SJSA1 (cell line): ENCODE results near the gene UBXN1. TPM values are rescaled to one million over a fixed set of nuclear protein-coding genes. Genes with fewer than 3 reads are reported as not detected.

Source experiments
- DNase-seq, 2 experiments: peaks; one replicate each; pipeline ENCODE4 v3.0.0-alpha.2; 2015 to 2020; ENCODE audit warnings: low spot score in 2 of 2, low read depth in 1 of 2
- H3K27ac ChIP-seq: fragments of 250-450 bp; sonication (Bioruptor Pico); 2 replicates; pipeline ENCODE4 v1.5.1; 2020; ENCODE audit warnings: mild to moderate bottlenecking, moderate library complexity
- H3K27me3 ChIP-seq: fragments of 250-450 bp; sonication (Bioruptor Pico); replicated peaks from 2 replicates; pipeline ENCODE4 v1.5.1; 2020; ENCODE audit warnings: mild to moderate bottlenecking, moderate library complexity
- H3K36me3 ChIP-seq: fragments of 250-450 bp; sonication (Bioruptor Pico); 2 replicates; pipeline ENCODE4 v1.5.1; 2020; ENCODE audit warnings: mild to moderate bottlenecking
- H3K4me1 ChIP-seq: fragments of 250-450 bp; sonication (Bioruptor Pico); replicated peaks from 2 replicates; pipeline ENCODE4 v1.6.1; 2021; ENCODE audit warnings: mild to moderate bottlenecking
- H3K4me3 ChIP-seq: fragments of 250-450 bp; sonication (Bioruptor Pico); 2 replicates; pipeline ENCODE4 v1.5.1; 2020; ENCODE audit warnings: mild to moderate bottlenecking
- H3K9me3 ChIP-seq: fragments of 250-450 bp; sonication (Bioruptor Pico); replicated peaks from 2 replicates; pipeline ENCODE4 v1.5.1; 2020; ENCODE audit warnings: mild to moderate bottlenecking
- total RNA-seq: library from RNA; depleted of rRNA; stranded (reverse); fragments of >200 nt; shearing (Covaris generic); gene quantifications from 2 replicates; pipeline ENCODE4 v1.2.3, GENCODE V29; 2014

Gene UBXN1
- total RNA-seq, 1 experiment from 2014 or later, result 162 TPM

DNA sequence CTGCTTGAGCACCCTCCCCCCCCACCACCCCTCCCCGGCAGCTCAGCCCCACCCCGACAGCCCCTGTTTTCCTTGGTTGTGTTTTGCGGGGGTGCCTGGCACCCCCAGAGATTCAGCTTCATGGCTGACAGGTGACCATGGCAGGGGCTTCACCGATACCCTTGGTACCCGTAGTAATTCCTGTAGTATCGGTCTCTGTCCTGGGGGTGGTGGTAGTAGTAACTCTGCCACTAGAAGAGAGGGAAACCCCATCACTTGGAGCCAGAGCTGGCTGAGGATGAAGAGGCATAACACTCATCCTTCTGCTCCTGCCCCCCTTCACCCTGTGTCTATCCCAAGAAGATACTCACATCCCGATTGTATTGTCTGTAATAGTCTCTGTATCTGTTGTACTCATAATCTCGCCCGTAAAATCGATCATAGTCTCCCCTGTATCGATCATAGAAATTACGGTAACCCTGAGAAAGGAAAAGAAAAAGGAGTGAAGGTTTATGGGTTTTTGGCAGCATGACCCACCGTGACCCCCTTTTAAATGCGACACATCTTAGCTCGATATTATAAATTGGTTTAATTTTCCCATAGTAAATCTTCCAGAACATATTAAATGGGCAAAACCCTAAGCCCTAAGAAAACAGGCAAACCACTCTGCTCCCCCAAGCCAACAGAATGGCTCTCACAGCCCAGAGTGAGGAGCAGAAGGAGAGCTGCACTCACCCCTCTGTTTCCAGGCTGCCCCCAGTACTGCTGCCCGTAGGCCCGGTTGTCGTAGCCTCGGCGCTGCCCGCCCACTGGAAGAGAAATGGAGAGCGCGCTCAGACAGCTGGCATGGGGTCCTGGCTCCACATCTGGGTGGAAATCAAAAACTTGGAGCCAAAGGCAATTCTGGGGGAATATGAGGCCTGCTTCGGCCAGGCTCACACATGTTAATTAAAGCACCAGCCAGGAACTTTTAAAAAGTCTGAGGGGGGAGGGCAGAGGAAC is 36.6 kb upstream of the UBXN1 start:
- H3K4me1 ChIP-seq, result peaks cover under 1% of the 10 kb centered on the region; the same call in 1 of the 2 replicates
- H3K36me3 ChIP-seq, result peaks cover 95% of the 10 kb centered on the region

DNA sequence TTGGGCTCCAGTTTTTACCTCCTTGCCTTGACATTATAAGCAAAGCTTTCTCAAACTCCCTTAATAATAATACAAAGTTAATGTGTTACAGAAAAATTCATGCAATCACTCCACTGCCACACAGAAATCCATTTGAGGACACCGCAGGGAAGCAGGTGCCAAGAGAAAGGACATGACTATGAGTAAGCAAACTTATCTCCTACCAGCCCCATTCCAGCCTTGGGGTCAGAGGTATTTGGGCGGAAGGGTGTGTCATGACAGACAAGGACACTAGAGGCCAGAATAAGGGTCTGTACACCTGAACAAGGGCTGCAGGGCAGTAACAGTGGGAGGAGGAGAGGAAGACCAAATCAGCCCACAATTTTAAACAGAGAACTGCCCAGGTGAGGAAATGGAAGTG is 34.5 kb upstream of the UBXN1 start:
- no peak for DNase-seq
- H3K27ac ChIP-seq, result no peak overlapping the region
- no peaks in the 10 kb centered on the region for H3K27me3 ChIP-seq
- H3K9me3 ChIP-seq, result no peaks in the 10 kb centered on the region
- peaks cover 93% of the 10 kb centered on the region for H3K36me3 ChIP-seq
- H3K4me1 ChIP-seq, result peaks cover 17% of the 10 kb centered on the region
- no peak overlapping the region for H3K4me3 ChIP-seq

More for the DNA sequence above, 36.6 kb upstream of the UBXN1 start:
- Histone ChIP-seq H3K9me3 (no peaks in the 10 kb centered on the region), H3K4me3 (no peak overlapping the region), H3K27me3 (no peaks in the 10 kb centered on the region), H3K27ac (no peak overlapping the region)
- DNase-seq, result no peak

DNA sequence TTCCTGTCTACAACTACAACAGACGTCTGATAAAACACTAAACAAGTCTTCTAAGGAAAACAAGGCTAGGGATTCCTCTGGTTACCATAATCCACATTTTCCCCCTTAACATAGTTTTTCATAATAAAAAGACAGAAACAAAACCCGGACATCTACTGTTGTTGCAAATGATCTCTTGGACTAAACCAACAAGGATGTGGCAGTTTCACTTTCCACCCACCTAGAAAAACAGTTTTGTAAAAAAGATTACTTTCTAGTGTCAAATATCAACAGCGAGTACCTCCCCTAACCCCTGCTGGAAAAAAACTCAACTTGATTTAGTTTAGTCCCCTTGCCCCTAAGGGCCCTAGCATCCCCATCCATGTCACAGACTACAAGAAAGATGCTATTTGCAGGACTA is 34.0 kb upstream of the UBXN1 start:
- Histone ChIP-seq H3K9me3 (no peaks in the 10 kb centered on the region), H3K27me3 (no peaks in the 10 kb centered on the region), H3K27ac (no peak overlapping the region), H3K36me3 (peaks cover 91% of the 10 kb centered on the region), H3K4me1 (peaks cover 17% of the 10 kb centered on the region), H3K4me3 (no peak overlapping the region)
- DNase-seq, result no peak

DNA sequence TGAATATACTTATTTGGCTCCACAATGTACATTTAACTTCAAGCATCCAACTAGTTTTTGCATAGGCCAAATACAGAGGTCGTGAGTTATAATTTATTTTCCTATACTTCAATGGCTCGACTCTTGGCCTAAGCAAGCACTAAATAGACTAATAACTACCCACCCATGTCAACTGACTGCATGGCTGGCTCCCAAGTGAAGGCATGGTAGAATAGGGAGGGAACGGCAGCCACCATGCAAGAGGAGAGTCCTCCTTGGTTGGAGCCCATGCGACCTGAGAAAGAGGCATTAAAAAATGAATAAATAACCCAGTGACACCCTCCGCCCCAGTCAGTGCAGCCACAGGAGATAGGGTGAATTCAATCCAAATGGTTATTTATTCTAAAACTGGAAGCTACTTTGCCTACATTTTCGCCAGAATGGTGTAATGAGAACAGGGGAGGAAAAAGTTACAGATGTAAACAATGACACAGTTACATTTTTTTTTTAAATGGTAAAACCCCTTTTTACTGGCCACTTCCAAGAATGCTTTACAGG is 33.5 kb upstream of the UBXN1 start:
- no peak for DNase-seq
- no peak overlapping the region for H3K27ac ChIP-seq
- peaks cover 17% of the 10 kb centered on the region for H3K4me1 ChIP-seq
- H3K36me3 ChIP-seq, result peaks cover 91% of the 10 kb centered on the region
- no peaks in the 10 kb centered on the region for H3K9me3 ChIP-seq
- H3K4me3 ChIP-seq, result no peak overlapping the region
- no peaks in the 10 kb centered on the region for H3K27me3 ChIP-seq

DNA sequence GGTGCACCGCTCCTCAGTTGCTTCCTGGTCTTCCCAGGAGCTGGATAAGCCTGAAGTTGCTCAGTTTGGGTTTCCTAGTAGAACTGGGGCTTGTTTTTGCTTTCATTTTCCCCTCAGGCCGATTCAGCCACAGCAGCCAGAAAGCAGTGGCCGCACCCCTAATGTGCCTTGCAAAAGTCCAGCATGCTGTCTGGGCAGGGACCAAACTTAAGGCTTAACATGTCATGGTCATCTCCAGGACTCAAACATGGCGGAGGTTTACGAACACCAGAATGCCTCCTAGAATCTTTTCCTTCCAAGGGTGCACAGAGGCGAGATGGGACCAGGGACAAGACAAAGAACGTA is 31.1 kb upstream of the UBXN1 start:
- Histone ChIP-seq H3K4me1 (peaks cover 30% of the 10 kb centered on the region), H3K27me3 (no peaks in the 10 kb centered on the region), H3K4me3 (peak overlapping the region; percentile 33), H3K36me3 (peaks cover 89% of the 10 kb centered on the region), H3K27ac (peak overlapping the region; percentile 72), H3K9me3 (no peaks in the 10 kb centered on the region)
- DNase-seq, result no peak

DNA sequence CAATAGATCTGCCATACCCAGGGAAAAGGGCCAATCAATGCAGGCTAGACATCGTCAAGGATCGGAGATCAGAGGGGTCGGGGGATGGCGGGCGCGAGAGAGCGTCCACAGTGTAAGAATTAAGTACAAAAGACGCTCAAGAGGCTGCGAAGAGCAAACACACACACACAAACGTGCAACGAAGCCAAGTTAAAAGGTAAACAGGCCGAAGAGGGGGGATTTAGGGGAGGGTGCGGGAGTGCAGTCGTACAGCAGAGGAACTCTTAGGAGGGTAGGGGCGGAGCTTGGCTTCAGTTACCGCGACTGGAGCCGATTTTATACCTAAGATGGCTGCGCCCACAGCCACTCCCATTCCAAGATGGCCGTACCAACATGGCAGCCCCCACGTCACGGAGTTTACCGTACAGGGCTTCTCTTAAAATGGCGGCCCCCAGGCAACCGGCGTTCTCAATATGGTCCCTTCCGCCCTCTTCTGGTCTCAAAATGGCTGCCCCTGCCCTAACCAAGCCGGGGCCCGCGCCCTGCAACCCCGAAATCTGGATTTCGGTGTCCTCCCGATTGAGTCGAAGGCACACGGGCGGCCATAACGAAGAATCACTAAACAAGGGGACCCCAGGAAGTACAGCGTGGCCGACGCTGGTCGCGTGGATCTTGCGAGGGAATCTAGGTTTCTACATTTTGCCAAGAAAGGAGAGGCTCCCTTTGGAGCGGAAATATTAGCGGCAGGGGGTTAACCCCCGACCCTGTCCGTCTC is 30.6 kb upstream of the UBXN1 start:
- H3K9me3 ChIP-seq, result no peaks in the 10 kb centered on the region
- peak overlapping the region; percentile 33 for H3K4me3 ChIP-seq
- H3K4me1 ChIP-seq, result peaks cover 30% of the 10 kb centered on the region
- peaks cover 90% of the 10 kb centered on the region for H3K36me3 ChIP-seq
- no peaks in the 10 kb centered on the region for H3K27me3 ChIP-seq
- DNase-seq, result peak; percentile 95 to 99
- peak overlapping the region; percentile 72 for H3K27ac ChIP-seq

DNA sequence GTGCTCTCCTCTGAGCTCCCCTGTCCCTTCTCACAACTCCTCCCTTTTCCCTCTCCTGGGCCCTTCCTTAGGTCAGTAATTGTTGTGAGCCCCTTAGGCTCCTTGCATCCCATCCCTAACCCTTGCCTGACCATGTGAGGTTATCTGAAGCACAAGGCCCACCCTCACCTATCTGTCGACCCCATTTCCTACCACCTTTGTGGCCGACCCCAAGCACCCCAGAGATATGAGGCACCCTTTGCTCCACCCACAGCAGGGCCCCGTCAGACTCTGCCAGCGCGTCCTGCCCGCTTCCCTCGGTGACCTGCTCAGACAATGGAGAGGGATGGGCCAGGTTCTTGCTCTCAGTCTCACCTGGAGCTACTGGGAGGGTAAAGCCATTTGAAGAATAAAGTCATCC is 29.9 kb upstream of the UBXN1 start:
- DNase-seq, result no peak
- Histone ChIP-seq H3K27me3 (no peaks in the 10 kb centered on the region), H3K27ac (peak overlapping the region; percentile 28), H3K36me3 (peaks cover 88% of the 10 kb centered on the region), H3K9me3 (no peaks in the 10 kb centered on the region), H3K4me1 (peaks cover 30% of the 10 kb centered on the region), H3K4me3 (peak overlapping the region; percentile 33)

DNA sequence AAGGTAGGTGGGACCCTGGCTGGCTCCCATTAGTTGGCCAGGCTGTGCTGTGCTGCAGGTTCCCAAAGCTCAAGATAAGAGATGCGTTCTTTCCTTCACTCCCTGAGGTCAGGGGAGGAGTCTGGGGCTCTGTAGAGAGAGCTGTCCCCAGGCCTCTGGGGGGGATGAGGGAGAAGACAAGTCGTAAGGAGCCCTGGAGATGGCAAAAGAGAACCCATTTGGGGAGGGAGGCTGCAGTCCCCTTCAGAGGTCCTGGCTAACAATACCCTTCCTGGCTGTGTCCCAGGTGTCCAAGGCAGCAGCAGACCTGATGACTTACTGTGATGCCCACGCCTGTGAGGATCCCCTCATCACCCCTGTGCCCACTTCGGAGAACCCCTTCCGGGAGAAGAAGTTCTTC is 29.5 kb upstream of the UBXN1 start:
- DNase-seq, result no peak
- Histone ChIP-seq H3K4me3 (no peak overlapping the region), H3K27me3 (no peaks in the 10 kb centered on the region), H3K36me3 (peaks cover 86% of the 10 kb centered on the region), H3K27ac (no peak overlapping the region), H3K9me3 (no peaks in the 10 kb centered on the region), H3K4me1 (peaks cover 30% of the 10 kb centered on the region)

DNA sequence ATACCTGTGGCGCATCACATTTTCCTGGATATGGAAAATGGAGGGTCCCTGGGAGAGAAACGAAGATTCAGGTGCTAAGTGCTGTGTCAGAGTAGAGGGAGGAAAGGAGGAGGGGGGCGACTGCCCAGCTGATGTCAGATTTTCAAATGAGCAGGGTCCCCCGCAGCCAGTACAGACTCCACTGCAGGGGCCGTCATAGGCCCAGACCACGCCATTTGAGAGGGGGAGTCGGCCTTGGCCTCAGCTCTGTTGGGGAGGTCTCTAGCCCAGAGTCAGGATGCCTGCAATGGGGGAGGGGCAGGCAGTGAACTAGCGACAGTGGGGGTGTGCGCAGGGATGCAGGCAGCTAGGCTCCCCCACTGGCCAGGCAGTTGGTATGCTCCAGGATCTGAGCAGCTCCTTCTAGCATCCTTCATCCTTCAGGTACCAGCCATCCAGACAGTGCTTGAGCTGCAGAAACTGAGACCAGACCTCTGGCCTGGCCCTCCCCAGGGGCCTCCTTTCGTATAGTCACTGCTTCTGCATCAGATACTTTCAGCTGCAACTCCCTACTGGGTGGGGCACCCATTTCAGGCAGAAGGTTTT is 28.5 kb upstream of the UBXN1 start, which contains the start of the genes BSCL2 and GNG3:
TSS of gene BSCL2 (minus strand) at position 148 of the 585 bp plus-strand sequence. CDS start 229 bp downstream, outside the sequence.
TSS of gene GNG3 (plus strand) at position 400 of the 585 bp plus-strand sequence. CDS start 620 bp downstream, outside the sequence.
- Histone ChIP-seq H3K9me3 (no peaks in the 10 kb centered on the region), H3K27me3 (no peaks in the 10 kb centered on the region), H3K4me1 (peaks cover 30% of the 10 kb centered on the region), H3K36me3 (peaks cover 81% of the 10 kb centered on the region), H3K27ac (no peak within 1 kb of the TSS), H3K4me3 (peak within 1 kb of the TSS; percentile 56)
- DNase-seq, result no peak

DNA sequence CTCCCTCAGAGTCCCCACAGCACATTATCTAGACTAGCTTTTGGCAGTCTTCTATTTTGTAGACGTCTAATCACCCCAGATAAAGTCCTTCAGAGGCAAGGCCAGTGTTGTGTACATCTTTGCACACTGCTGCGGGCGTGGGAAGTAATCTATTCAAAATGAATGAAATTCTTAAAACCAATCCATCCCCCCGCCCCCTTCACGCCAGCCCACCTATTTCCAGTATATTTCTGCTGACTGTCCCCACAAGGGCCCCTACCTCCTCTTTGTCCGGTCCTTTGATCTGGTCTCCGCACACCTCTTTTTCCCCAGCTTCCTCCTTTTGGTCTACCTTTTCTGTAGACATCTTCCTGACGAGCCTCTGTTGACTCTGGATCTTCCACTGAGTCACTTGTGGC is 28.0 kb upstream of the UBXN1 start:
- Histone ChIP-seq H3K4me1 (peaks cover 30% of the 10 kb centered on the region), H3K9me3 (no peaks in the 10 kb centered on the region), H3K27me3 (no peaks in the 10 kb centered on the region), H3K36me3 (peaks cover 81% of the 10 kb centered on the region), H3K4me3 (no peak overlapping the region), H3K27ac (no peak overlapping the region)
- DNase-seq, result no peak

DNA sequence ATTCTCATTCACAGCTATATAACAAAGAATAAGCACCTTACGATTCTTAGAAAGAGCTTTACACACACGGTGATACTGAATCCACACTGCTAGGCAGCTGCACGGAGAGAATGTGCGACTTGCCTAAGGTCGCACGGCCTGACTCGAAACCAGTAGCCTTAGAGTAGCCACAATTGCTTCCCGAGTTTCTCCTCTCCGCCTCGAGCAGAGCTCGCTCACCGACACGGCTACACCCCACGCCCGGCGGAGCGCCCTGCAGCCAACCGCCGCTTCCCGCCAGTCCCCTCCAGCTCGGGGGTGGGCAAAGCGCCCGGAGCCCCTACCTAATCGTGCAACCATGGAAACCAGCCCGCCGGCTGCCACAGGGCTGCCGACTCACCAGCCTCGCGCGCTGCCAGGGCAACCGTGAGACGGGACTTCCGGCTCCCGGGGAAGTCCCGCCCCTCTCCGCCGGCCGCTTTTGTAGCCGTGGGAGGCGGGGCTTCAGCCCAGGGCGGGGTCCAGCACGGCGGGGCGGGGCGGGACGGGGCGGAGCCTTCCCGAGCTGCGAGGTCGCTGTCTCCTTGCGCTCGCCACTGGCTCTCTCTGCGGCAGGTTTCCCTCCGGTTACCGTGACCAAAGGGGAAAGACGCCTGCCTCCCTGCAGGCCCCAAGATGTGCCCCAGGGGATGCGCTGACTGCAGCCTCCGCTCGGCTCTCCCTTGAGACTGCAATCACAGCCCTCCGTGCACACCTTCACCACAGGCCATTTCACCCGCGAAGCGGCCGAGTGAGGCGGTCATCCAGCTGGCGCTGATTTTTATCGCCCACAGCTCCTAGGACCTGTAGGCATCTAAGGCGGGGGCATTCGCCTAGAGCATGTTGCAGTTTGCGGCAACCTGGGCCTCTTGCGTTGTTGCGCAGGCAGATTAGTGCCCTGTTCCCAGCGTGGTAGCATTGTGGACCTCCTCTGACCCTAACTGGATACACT is 27.3 kb upstream of the UBXN1 start:
- peak overlapping the region; percentile 67 for H3K27ac ChIP-seq
- H3K9me3 ChIP-seq, result no peaks in the 10 kb centered on the region
- H3K4me3 ChIP-seq, result peak overlapping the region; percentile 56
- DNase-seq, result peak; percentile 96 to 98
- H3K4me1 ChIP-seq, result peaks cover 30% of the 10 kb centered on the region
- H3K36me3 ChIP-seq, result peaks cover 80% of the 10 kb centered on the region
- no peaks in the 10 kb centered on the region for H3K27me3 ChIP-seq

DNA sequence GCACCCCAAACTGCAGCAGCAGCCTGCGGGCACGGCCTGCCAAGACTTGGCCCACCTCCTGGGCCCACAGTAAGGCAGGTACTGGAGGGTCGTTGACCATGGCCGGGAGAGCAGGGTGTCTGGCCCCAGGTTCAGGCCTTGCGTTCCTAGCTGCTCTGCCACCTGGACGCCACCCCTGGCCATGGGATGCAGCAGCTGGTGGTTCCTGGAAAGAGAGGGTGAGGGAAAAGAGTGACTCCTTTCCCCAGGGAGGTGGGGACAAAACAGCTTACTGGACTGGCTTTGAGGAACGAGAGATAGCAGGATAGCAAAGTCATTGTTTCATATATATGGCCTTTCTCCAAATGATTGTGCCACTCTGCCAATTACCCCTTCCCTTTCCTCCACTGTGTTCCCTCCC is 26.5 kb upstream of the UBXN1 start:
- peaks cover 80% of the 10 kb centered on the region for H3K36me3 ChIP-seq
- no peak for DNase-seq
- H3K9me3 ChIP-seq, result no peaks in the 10 kb centered on the region
- peaks cover 29% of the 10 kb centered on the region for H3K4me1 ChIP-seq
- peak overlapping the region; percentile 67 for H3K27ac ChIP-seq
- H3K4me3 ChIP-seq, result peak overlapping the region; percentile 56
- no peaks in the 10 kb centered on the region for H3K27me3 ChIP-seq
